ENCODE measurements around the gene TF.

The TF gene

GRCh38 chr3:133805384-133805701, 59.1 kb downstream of the TF start:
- TF ChIP-seq, protein P1, sequence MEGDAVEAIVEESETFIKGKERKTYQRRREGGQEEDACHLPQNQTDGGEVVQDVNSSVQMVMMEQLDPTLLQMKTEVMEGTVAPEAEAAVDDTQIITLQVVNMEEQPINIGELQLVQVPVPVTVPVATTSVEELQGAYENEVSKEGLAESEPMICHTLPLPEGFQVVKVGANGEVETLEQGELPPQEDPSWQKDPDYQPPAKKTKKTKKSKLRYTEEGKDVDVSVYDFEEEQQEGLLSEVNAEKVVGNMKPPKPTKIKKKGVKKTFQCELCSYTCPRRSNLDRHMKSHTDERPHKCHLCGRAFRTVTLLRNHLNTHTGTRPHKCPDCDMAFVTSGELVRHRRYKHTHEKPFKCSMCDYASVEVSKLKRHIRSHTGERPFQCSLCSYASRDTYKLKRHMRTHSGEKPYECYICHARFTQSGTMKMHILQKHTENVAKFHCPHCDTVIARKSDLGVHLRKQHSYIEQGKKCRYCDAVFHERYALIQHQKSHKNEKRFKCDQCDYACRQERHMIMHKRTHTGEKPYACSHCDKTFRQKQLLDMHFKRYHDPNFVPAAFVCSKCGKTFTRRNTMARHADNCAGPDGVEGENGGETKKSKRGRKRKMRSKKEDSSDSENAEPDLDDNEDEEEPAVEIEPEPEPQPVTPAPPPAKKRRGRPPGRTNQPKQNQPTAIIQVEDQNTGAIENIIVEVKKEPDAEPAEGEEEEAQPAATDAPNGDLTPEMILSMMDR (IDR thresholded peaks at IDR 0.05; ENCODE audit: low read length, missing control alignments) = no peak
- H3K4me3 ChIP-seq (replicated peaks; ENCODE audit: low read depth, low read length) = peak overlapping the region; percentile 82
- no peak for DNase-seq (ENCODE audit: low read depth)

- TF ChIP-seq, protein P1 (IDR thresholded peaks at IDR 0.05; ENCODE audit: low read length, missing control alignments) = no peak
- peak within 1 kb of the TSS; percentile 82 for H3K4me3 ChIP-seq (replicated peaks; ENCODE audit: low read depth, low read length)
- DNase-seq (ENCODE audit: low read depth) = peak; percentile 93
Measured at GRCh38 chr3:133805702-133806475, 59.7 kb downstream of the TF start, which contains the start of gene SRPRB. TSS of gene SRPRB (plus strand) at chr3:133805815. CDS start at chr3:133805849, 34 bp downstream.

DNA sequence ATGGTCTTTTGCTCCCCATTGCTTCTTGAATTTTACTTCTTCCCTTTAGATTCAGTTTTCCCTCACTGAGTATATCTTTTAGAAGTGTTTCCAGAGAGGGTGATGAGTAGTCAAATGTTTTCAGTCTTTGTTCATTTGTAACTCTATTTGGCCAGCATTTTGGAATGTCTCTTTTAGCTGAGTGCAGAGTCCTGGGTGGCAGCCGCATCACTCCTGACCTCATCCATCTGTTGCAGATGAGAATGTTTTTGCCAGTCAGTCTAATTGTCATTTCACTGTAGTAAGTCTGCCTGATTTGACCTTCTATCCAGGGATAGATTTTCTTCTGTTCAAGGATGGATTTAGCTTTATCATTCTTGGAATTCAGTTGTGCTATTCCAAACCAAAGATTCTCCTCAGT, 66.7 kb downstream of the TF start:
- H3K4me3 ChIP-seq (replicated peaks; ENCODE audit: low read depth, low read length) = no peak overlapping the region
- DNase-seq (ENCODE audit: low read depth) = peak; percentile 24
- TF ChIP-seq, protein P1 (IDR thresholded peaks at IDR 0.05; ENCODE audit: low read length, missing control alignments) = no peak

DNA sequence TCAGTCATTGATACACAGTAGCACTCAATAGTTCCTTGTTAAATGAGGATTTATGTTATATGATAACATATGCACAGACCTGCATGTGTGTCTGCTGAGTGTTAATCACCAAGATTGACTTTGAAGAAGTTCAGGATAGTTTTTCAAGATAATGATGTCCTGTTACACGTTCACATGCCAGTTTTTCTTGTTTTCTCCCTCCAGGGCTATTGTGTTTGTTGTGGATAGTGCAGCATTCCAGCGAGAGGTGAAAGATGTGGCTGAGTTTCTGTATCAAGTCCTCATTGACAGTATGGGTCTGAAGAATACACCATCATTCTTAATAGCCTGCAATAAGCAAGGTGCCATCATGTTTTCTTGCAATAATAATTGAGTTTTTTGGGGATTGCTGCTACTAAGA, 69.2 kb downstream of the TF start:
- no peak overlapping the region for H3K4me3 ChIP-seq (replicated peaks; ENCODE audit: low read depth, low read length)
- DNase-seq (ENCODE audit: low read depth) = no peak
- TF ChIP-seq, protein P1 (IDR thresholded peaks at IDR 0.05; ENCODE audit: low read length, missing control alignments) = no peak

GRCh38 chr3:133820129-133820528, 73.9 kb downstream of the TF start:
- H3K4me3 ChIP-seq (replicated peaks; ENCODE audit: low read depth, low read length) = no peak overlapping the region
- no peak for DNase-seq (ENCODE audit: low read depth)
- TF ChIP-seq, protein P1 (IDR thresholded peaks at IDR 0.05; ENCODE audit: low read length, missing control alignments) = no peak

GRCh38 chr3:133820889-133821675, 74.9 kb downstream of the TF start:
- no peak for DNase-seq (ENCODE audit: low read depth)
- H3K4me3 ChIP-seq (replicated peaks; ENCODE audit: low read depth, low read length) = no peak overlapping the region
- TF ChIP-seq, protein P1 (IDR thresholded peaks at IDR 0.05; ENCODE audit: low read length, missing control alignments) = no peak
